Sigmoid colon (tissue), 4 donors: ENCODE measurements around the gene ACP5.

Experiments
- POLR2AphosphoS5 ChIP-seq, 4 donors: sonication (generic); formaldehyde crosslinking; IDR thresholded peaks; one replicate each; pipeline ENCODE4 v1.6.1; 2017; ENCODE audit warnings: antibody characterized with exemption in 4 of 4
- TF ChIP-seq, protein P1 (sequence below), 4 experiments: fragments of 450-650 bp in 3 of 4; fragments of 200-600 bp in 1 of 4; IDR thresholded peaks; one replicate each; pipeline ENCODE4 v1.5.1; 2016 to 2019; ENCODE audit warnings: antibody characterized with exemption in 4 of 4, mild to moderate bottlenecking in 3 of 4, moderate library complexity in 2 of 4

DNA sequence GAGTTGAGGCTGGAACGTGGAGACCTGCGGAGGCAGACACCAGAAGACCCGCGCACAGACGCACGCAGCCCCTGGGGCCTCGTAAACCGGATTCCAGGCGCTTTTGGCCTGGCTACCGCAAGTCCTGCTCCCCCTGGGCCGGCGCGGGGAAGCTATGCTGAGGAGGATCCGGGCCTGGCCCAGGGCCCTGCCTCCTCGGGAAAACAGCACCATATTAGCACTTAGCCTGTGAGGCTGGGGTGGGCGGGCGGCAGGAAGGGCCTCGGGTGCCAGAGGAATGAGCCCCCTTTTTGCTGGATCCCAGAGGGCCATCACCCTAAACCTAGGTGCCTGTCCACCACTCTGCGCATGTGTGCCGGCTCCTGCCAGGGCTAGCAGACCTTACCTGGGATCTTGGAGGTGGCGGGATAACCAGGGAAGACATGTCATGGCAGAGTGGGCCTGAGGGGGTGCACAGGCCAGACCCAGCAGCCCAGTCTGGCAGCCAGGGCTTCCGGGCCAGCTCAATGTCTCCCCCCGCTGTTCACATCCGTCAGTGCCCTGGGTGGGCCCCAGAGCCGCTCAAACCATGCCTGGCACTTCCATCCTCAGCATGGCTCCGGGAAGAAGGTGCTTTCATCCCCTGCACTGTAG, 25.7 kb downstream of the ACP5 start:
- TF ChIP-seq POLR2AphosphoS5 (IDR thresholded peaks at IDR 0.05) = peak; percentile 7 to 69 (median 54)
- TF ChIP-seq, protein P1, sequence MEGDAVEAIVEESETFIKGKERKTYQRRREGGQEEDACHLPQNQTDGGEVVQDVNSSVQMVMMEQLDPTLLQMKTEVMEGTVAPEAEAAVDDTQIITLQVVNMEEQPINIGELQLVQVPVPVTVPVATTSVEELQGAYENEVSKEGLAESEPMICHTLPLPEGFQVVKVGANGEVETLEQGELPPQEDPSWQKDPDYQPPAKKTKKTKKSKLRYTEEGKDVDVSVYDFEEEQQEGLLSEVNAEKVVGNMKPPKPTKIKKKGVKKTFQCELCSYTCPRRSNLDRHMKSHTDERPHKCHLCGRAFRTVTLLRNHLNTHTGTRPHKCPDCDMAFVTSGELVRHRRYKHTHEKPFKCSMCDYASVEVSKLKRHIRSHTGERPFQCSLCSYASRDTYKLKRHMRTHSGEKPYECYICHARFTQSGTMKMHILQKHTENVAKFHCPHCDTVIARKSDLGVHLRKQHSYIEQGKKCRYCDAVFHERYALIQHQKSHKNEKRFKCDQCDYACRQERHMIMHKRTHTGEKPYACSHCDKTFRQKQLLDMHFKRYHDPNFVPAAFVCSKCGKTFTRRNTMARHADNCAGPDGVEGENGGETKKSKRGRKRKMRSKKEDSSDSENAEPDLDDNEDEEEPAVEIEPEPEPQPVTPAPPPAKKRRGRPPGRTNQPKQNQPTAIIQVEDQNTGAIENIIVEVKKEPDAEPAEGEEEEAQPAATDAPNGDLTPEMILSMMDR (IDR thresholded peaks at IDR 0.05) = peak; percentile 17 to 59 (median 45)
